NCI-H2196 (cell line): ENCODE data around the gene THSD4.
"Not testable (repeated sequence)": the region's sequence is repeated elsewhere in the genome, so short reads cannot be mapped to it uniquely, and the experiment has no call there.

Experiments used
- DNase-seq: peaks from one replicate; lab custom pipeline; 2025; ENCODE audit not compliant: unreplicated experiment; lab: John Stamatoyannopoulos, UW

Gene THSD4

GRCh38 chr15:71669688-71670087 is 554.4 kb downstream of the THSD4 start:
- no peak for DNase-seq

GRCh38 chr15:71670222-71670621 is 555.0 kb downstream of the THSD4 start:
- not testable (repeated sequence) for DNase-seq

- no peak for DNase-seq
Measured at GRCh38 chr15:71674354-71674753, 559.1 kb downstream of the THSD4 start.

GRCh38 chr15:71677352-71677751 is 562.1 kb downstream of the THSD4 start:
- DNase-seq: no peak

GRCh38 chr15:71677766-71678165 is 562.5 kb downstream of the THSD4 start:
- DNase-seq: no peak

- DNase-seq: no peak
Measured at GRCh38 chr15:71678191-71678590, 562.9 kb downstream of the THSD4 start.

- DNase-seq: no peak
Measured at GRCh38 chr15:71678605-71679004, 563.3 kb downstream of the THSD4 start.

- no peak for DNase-seq
Measured at GRCh38 chr15:71679223-71679792, 564.0 kb downstream of the THSD4 start.

- DNase-seq: no peak
Measured at GRCh38 chr15:71679793-71680353, 564.6 kb downstream of the THSD4 start.

- DNase-seq: no peak
Measured at GRCh38 chr15:71682001-71682400, 566.7 kb downstream of the THSD4 start.

- no peak for DNase-seq
Measured at GRCh38 chr15:71683411-71684274, 568.4 kb downstream of the THSD4 start.

GRCh38 chr15:71685420-71685993 is 570.2 kb downstream of the THSD4 start:
- DNase-seq: no peak

GRCh38 chr15:71686221-71687050 is 571.2 kb downstream of the THSD4 start:
- DNase-seq: no peak

- DNase-seq: no peak
Measured at GRCh38 chr15:71687902-71688508, 572.7 kb downstream of the THSD4 start.

- DNase-seq: no peak
Measured at GRCh38 chr15:71688509-71689094, 573.3 kb downstream of the THSD4 start.

- no peak for DNase-seq
Measured at GRCh38 chr15:71691081-71691457, 575.8 kb downstream of the THSD4 start.

GRCh38 chr15:71691458-71692417 is 576.5 kb downstream of the THSD4 start:
- no peak for DNase-seq

- DNase-seq: no peak
Measured at GRCh38 chr15:71697236-71697635, 582.0 kb downstream of the THSD4 start.

- DNase-seq: no peak
Measured at GRCh38 chr15:71698030-71698429, 582.8 kb downstream of the THSD4 start.
